GM18526 (cell line): ENCODE data around the gene PCYOX1L.

Experiments used
- POLR2A ChIP-seq: IDR thresholded peaks from 3 replicates; pipeline ENCODE4 v1.6.1; 2011; ENCODE audit not compliant: insufficient read length; ENCODE audit errors: extremely low read depth

Gene PCYOX1L

GRCh38 chr5:149415066-149415967 is 57.5 kb downstream of the PCYOX1L start:
- TF ChIP-seq POLR2A, result no peak

- TF ChIP-seq POLR2A, result no peak
These were observed 59.3 kb downstream of the PCYOX1L start for GRCh38 chr5:149416987-149417710.

GRCh38 chr5:149417711-149418368 is 60.0 kb downstream of the PCYOX1L start:
- TF ChIP-seq POLR2A, result no peak

- no peak for TF ChIP-seq POLR2A
These were observed 61.2 kb downstream of the PCYOX1L start for GRCh38 chr5:149418910-149419531.
